HG03095 (cell line): Measurements from ENCODE around the gene TBC1D10B.
"Not testable (repeated sequence)": the region's sequence is repeated elsewhere in the genome, so short reads cannot be mapped to it uniquely, and the experiment has no call there.

Source experiments
- ATAC-seq: cut with Tn5 transposase; IDR thresholded peaks from one replicate; pipeline ENCODE4 v1.9.1; 2021; ENCODE audit warnings: moderate library complexity; ENCODE audit not compliant: unreplicated experiment

TBC1D10B gene

GRCh38 chr16:30337964-30338357, 32.3 kb downstream of the TBC1D10B start:
- ATAC-seq = not testable (repeated sequence)

DNA sequence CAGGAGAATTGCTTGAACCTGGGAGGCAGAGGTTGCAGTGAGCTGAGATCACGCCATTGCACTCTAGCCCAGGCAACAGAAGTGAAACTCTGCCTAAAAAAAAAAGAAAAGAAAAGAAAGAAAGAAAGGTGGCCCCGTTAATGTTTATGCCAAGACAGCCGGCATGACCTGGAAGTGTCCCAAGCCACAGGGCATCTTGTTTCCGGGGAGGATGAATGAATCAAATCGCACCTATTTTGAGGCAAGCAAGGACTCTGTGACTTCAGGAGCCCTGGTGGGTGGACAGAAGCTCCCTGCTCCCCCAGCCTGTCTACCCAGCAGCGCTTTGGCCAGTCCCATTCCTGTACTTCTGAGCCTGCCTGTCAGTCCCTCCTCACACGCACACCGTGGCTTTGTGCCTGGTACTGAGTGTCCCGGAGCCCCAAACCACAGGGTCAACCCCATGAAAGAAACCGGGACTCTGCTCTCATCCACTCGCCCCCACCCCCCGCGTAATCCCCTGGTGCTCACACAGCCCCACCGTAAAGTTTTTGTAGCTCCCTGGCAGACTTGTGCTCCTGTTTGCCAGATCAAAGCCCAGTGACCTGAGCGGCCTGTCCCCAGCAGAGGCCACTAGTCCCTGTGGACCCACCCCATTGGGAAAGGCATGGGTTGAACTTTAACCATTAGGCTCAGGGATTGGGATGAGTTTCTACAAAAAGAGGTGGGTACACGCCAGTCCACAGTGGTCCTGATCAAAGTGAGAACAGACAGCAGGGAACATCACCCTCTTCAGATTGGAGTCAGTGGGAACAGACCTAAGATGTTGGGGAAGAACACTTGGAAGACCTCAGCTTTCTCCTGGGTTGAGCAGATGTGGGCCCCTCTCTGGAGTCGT, 34.5 kb downstream of the TBC1D10B start:
- ATAC-seq = peak; percentile 12

DNA sequence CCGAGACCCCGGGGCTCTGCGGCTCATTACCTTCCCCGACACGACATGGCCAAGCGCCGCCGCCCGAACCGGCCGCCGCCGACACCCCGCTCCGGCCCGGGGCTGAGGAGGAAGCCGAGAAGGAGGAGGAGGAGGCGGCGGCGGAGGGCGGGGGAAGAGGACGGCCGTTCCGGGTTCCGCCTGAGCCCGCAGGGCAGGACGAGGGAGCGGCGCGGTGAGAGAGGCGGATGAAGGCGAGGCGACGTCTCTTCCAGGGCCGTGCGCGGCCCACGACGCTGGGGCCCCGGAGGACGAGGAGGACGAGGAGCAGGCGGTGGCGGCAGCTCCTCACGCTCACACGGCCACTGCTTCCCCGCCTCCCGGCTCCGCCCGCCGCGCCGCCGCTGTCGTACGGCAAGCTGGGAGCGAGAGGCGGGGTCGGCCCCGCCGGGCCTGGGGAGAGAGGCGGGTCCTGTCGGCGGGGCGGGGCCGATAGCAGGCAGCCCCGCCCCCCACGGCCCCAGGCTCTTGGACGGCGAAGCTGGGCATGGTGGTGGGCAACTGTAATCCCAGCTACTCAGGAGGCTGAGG, 35.2 kb downstream of the TBC1D10B start:
- ATAC-seq = peak; percentile 78

GRCh38 chr16:30334473-30334989, 35.8 kb downstream of the TBC1D10B start:
- peak; percentile 80 for ATAC-seq

GRCh38 chr16:30324220-30324619, 46.1 kb downstream of the TBC1D10B start:
- ATAC-seq = not testable (repeated sequence)

GRCh38 chr16:30318647-30319046, 51.6 kb downstream of the TBC1D10B start:
- ATAC-seq = not testable (repeated sequence)

DNA sequence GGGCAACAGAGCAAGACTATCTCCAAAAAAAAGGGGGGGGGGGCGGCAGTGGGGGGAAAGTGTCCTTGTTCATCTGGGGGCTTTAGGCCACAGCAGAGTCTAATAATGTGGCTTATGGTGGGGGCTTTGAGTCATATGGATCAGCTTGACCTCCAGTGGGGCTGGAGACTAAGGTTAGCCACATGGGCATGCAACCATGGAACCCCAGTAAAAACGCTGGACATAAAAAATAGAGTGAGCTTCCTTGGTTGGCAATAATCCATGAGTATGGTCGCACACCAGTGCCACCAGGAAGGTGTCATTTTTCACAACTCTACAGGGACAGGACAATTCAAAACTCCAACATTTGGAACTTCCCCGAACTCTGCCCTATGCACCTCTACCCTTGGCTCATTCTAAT, 59.4 kb downstream of the TBC1D10B start:
- not testable (repeated sequence) for ATAC-seq

- not testable (repeated sequence) for ATAC-seq
Observed at GRCh38 chr16:30309255-30309654, 61.0 kb downstream of the TBC1D10B start.
